Heart right ventricle (tissue), 16 donors: ENCODE results near the gene SLC23A2. TPM values are rescaled to one million over a fixed set of nuclear protein-coding genes. Genes with fewer than 3 reads are reported as not detected.
"Not testable (repeated sequence)": the region's sequence is repeated elsewhere in the genome, so short reads cannot be mapped to it uniquely, and the experiment has no call there.

Experiments used
- ATAC-seq, 8 donors: fragments of 200-7000 bp; cut with Tn5 transposase; one replicate each; pipeline ENCODE4 v1.9.1; 2020; ENCODE audit warnings: mild to moderate bottlenecking in 8 of 8, moderate library complexity in 8 of 8, moderate number of reproducible peaks in 1 of 8
- DNase-seq, 2 donors: peaks; one replicate each; pipeline ENCODE4 v3.0.0-alpha.2; 2020
- H3K27ac ChIP-seq, 10 donors: fragments of 200-600 bp; sonication (generic) in 2 of 10; one replicate each; pipeline versions ENCODE4 v1.5.0 to v1.8.0; 2020 to 2022; ENCODE audit warnings: mild to moderate bottlenecking in 3 of 10
- H3K27me3 ChIP-seq, 7 donors: fragments of 200-600 bp; one replicate each; pipeline ENCODE4 v1.8.0; 2021 to 2022; ENCODE audit warnings: mild to moderate bottlenecking in 2 of 7
- H3K36me3 ChIP-seq, 9 donors: fragments of 200-600 bp; sonication (generic) in 1 of 9; one replicate each; pipeline versions ENCODE4 v1.5.0 to v1.8.0; 2020 to 2022; ENCODE audit warnings: mild to moderate bottlenecking in 2 of 9
- H3K4me1 ChIP-seq, 9 donors: fragments of 200-600 bp; sonication (generic) in 1 of 9; one replicate each; pipeline versions ENCODE4 v1.5.0 to v1.8.0; 2020 to 2022; ENCODE audit warnings: mild to moderate bottlenecking in 4 of 9
- H3K4me3 ChIP-seq, 10 donors: fragments of 200-600 bp; sonication (generic) in 2 of 10; one replicate each; pipeline versions ENCODE4 v1.5.0 to v1.8.0; 2020 to 2022; ENCODE audit warnings: mild to moderate bottlenecking in 7 of 10, moderate library complexity in 2 of 10
- H3K9me3 ChIP-seq, 11 donors: fragments of 200-600 bp in 10 of 11; sonication (generic) in 2 of 11; one replicate each; pipeline versions ENCODE4 v1.5.0 to v1.8.0; 2013 to 2022; ENCODE audit warnings: mild to moderate bottlenecking in 2 of 11, control low read depth in 1 of 11, moderate library complexity in 1 of 11
- CTCF ChIP-seq, 9 donors: fragments of 200-600 bp; sonication (generic) in 2 of 9; IDR thresholded peaks; one replicate each; pipeline versions ENCODE4 v1.5.0 to v1.8.0; 2021 to 2022; ENCODE audit warnings: antibody characterized with exemption in 9 of 9, mild to moderate bottlenecking in 5 of 9, moderate library complexity in 1 of 9
- WGBS, 2 donors: extraction: QIAGEN DNeasy Blood & Tissue Kit; methylation state at CpG; one replicate each; pipeline ENCODE4 v1.1.7; 2013; ENCODE audit warnings: inconsistent platforms in 1 of 2; 5-methylcytosine and 5-hydroxymethylcytosine counted together
- intact Hi-C, 10 donors: fragments of 100-400 bp; cut with DNase I; formaldehyde crosslinking; loops; one replicate each; pipeline versions ENCODE4 v1.11.1 to v1.14.2; 2022
- polyA plus RNA-seq, 2 donors: library from polyadenylated mRNA; stranded (reverse); fragments of 200-250 nt; gene quantifications; one replicate each; pipeline ENCODE4 v1.2.3, GENCODE V29; 2013
- total RNA-seq, 10 donors: library from RNA; stranded (reverse); fragmentation: NEBNext Ultra II Directional in 3 of 10; extraction: Animal tissue kit (Norgen Biotek cat#: 25700) in 3 of 10; gene quantifications; one replicate each; pipeline versions ENCODE4 v1.2.1 to v1.2.4, GENCODE V29; 2021 to 2023
- donor health status: Arrhythmogenic right ventricular cardiomyopathy.
- donor health status: ischemic (EF 13 %, LVEDD 7.1; RV severe dilation, severe dysfunction).
- donor health status: healthy with polysubstance abuse.
- donor health status: DM: no; HTN: yes; CAD: no.
- donor health status: DM: no; HTN: no; CAD: no.
- donor health status: ischemic (EF 25% LVEDD 6.9; RV normal size, moderate dysfunction).
- donor health status: ischemic (EF 25% LVEDD 5.7; RV mildly dilated, moderate dysfunction).
- donor health status: healthy.
- donor health status: DM: yes; HTN: yes; CAD: no.
- donor health status: Ischemic cardiomyopathy.
- donor health status: ischemic (EF 35%, LVEDD 5.7; RV mildly dilated, moderate dysfunction).
- donor health status: nonischemic (EF 11% LVEDD 7.7; RV severe dilation, severe dysfunction).
- donor health status: DM: yes; HTN: yes; CAD: no.
- donor health status: PGD.
- donor health status: ischemic (EF 29% LVEDD 5.4; RV normal size, mild dysfunction).
- donor health status: nonischemic (EF 23%, LVEDD 6.1; RV moderate dilation, normal function).

Gene SLC23A2
- total and polyA plus RNA-seq, 12 donors: 2.0 to 12.3 (median 6.9) TPM

GRCh38 chr20:4881006-4881730 lies 120.1 kb downstream of the SLC23A2 start:
- ATAC-seq (no peak), DNase-seq (no peak)
- no peak for TF ChIP-seq CTCF (IDR thresholded peaks at IDR 0.05)
- no peak overlapping the region for H3K4me3 ChIP-seq
- WGBS, 2 donors: 87 to 89% methylated on average over 9 of the region's 9 CpGs
- intact Hi-C loops: no loop called here
- H3K27me3 ChIP-seq: no peaks in the 10 kb centered on the region
- H3K4me1 ChIP-seq: no peaks in the 10 kb centered on the region
- no peaks in the 10 kb centered on the region for H3K9me3 ChIP-seq
- no peak overlapping the region for H3K27ac ChIP-seq
- peaks cover 0 to 90% (median 10%) of the 10 kb centered on the region in 9 donors for H3K36me3 ChIP-seq

- ATAC-seq: no peak
- Histone ChIP-seq H3K36me3 (peaks cover 0 to 93% (median 10%) of the 10 kb centered on the region in 9 donors), H3K27ac (no peak overlapping the region), H3K4me3 (no peak overlapping the region), H3K4me1 (no peaks in the 10 kb centered on the region), H3K27me3 (no peaks in the 10 kb centered on the region), H3K9me3 (no peaks in the 10 kb centered on the region)
- no peak for DNase-seq
- TF ChIP-seq CTCF (IDR thresholded peaks at IDR 0.05): no peak
- intact Hi-C loops: no loop called here
- 77 to 78% methylated on average over 5 of the region's 5 CpGs for WGBS, 2 donors
Measured at GRCh38 chr20:4880051-4880450, 121.3 kb downstream of the SLC23A2 start.

- DNase-seq, H3K27ac ChIP-seq, ATAC-seq, intact Hi-C loops, H3K4me1 ChIP-seq, H3K4me3 ChIP-seq, H3K27me3 ChIP-seq, H3K9me3 ChIP-seq: not testable (repeated sequence)
- WGBS, 2 donors: 88 to 99% methylated on average over 5 of the region's 5 CpGs
- peaks cover 0 to 93% (median 11%) of the 10 kb centered on the region in 9 donors for H3K36me3 ChIP-seq
Measured at GRCh38 chr20:4878099-4878498, 123.2 kb downstream of the SLC23A2 start.

- ATAC-seq: no peak
- 93 to 96% methylated on average over 5 of the region's 5 CpGs for WGBS, 2 donors
- no peak for TF ChIP-seq CTCF (IDR thresholded peaks at IDR 0.05)
- no peaks in the 10 kb centered on the region for H3K4me1 ChIP-seq
- no peaks in the 10 kb centered on the region for H3K27me3 ChIP-seq
- no peak overlapping the region for H3K27ac ChIP-seq
- peaks cover 0 to 93% (median 20%) of the 10 kb centered on the region in 9 donors for H3K36me3 ChIP-seq
- no peak overlapping the region for H3K4me3 ChIP-seq
- DNase-seq: no peak
- H3K9me3 ChIP-seq: no peaks in the 10 kb centered on the region
- intact Hi-C loops: no loop called here
Measured at GRCh38 chr20:4876731-4877130, 124.6 kb downstream of the SLC23A2 start.

- ATAC-seq (no peak), DNase-seq (no peak)
- intact Hi-C loops: no loop called here
- TF ChIP-seq CTCF (IDR thresholded peaks at IDR 0.05): no peak
- Histone ChIP-seq H3K4me1 (no peaks in the 10 kb centered on the region), H3K9me3 (no peaks in the 10 kb centered on the region), H3K27ac (no peak overlapping the region), H3K36me3 (peaks cover 0 to 93% (median 20%) of the 10 kb centered on the region in 9 donors), H3K4me3 (no peak overlapping the region), H3K27me3 (no peaks in the 10 kb centered on the region)
- 92 to 98% methylated on average over 4 of the region's 4 CpGs for WGBS, 2 donors
Measured at GRCh38 chr20:4876301-4876700, 125.0 kb downstream of the SLC23A2 start.
